H9 (cell line): Measurements from ENCODE around the gene CYB5R3. TPM values are rescaled to one million over a fixed set of nuclear protein-coding genes. Genes with fewer than 3 reads are reported as not detected.
"Not testable (repeated sequence)": the region's sequence is repeated elsewhere in the genome, so short reads cannot be mapped to it uniquely, and the experiment has no call there.

Experiments
- DNase-seq: peaks from one replicate; pipeline ENCODE4 v3.0.0-alpha.2; 2017
- H2AFZ ChIP-seq: one replicate; pipeline ENCODE4 v1.6.1; 2013; ENCODE audit warnings: mild to moderate bottlenecking, low read length, control low read depth, moderate library complexity
- H2AK5ac ChIP-seq: 2 replicates; pipeline ENCODE4 v1.6.1; 2013; ENCODE audit warnings: low read length, control low read depth, mixed read lengths; ENCODE audit not compliant: insufficient read length
- H2BK120ac ChIP-seq: one replicate; pipeline ENCODE4 v1.6.1; 2013; ENCODE audit warnings: low read depth, mild to moderate bottlenecking, low read length, control low read depth, inconsistent platforms; ENCODE audit not compliant: poor library complexity, severe bottlenecking
- H2BK12ac ChIP-seq: 2 replicates; pipeline ENCODE4 v1.6.1; 2013; ENCODE audit warnings: low read length, control low read depth, mixed read lengths, low read depth; ENCODE audit not compliant: insufficient read length
- H2BK15ac ChIP-seq: 2 replicates; pipeline ENCODE4 v1.6.1; 2013; ENCODE audit warnings: low read depth, low read length, control low read depth
- H2BK20ac ChIP-seq: one replicate; pipeline ENCODE4 v1.6.1; 2013; ENCODE audit warnings: low read depth, mild to moderate bottlenecking, low read length, control low read depth, inconsistent platforms; ENCODE audit not compliant: poor library complexity, severe bottlenecking
- H2BK5ac ChIP-seq: 2 replicates; pipeline ENCODE4 v1.6.1; 2013; ENCODE audit warnings: low read length, control low read depth, mixed read lengths; ENCODE audit not compliant: insufficient read length
- H3K14ac ChIP-seq: 2 replicates; pipeline ENCODE4 v1.6.1; 2013; ENCODE audit warnings: low read length, control low read depth; ENCODE audit not compliant: insufficient read depth
- H3K18ac ChIP-seq: 2 replicates; pipeline ENCODE4 v1.6.1; 2013; ENCODE audit warnings: low read depth, mild to moderate bottlenecking, mixed read lengths, low read length, control low read depth; ENCODE audit not compliant: insufficient read length
- H3K23ac ChIP-seq: 2 replicates; pipeline ENCODE4 v1.6.1; 2013; ENCODE audit warnings: low read length, control low read depth, mixed read lengths, low read depth; ENCODE audit not compliant: insufficient read length
- H3K23me2 ChIP-seq: 2 replicates; pipeline ENCODE4 v1.6.1; 2013; ENCODE audit warnings: low read depth, mild to moderate bottlenecking, mixed read lengths, low read length, control low read depth; ENCODE audit not compliant: insufficient read length, poor library complexity, severe bottlenecking
- H3K27ac ChIP-seq: 2 replicates; pipeline ENCODE4 v1.5.1; 2013; ENCODE audit warnings: low read length, control low read depth, mixed read lengths, low read depth; ENCODE audit not compliant: insufficient read length
- H3K27me3 ChIP-seq: 2 replicates; pipeline ENCODE4 v1.6.1; 2013; ENCODE audit warnings: low read length, control low read depth, inconsistent platforms; ENCODE audit not compliant: insufficient read depth
- H3K4ac ChIP-seq: 2 replicates; pipeline ENCODE4 v1.6.1; 2013; ENCODE audit warnings: low read depth, mild to moderate bottlenecking, control low read depth, inconsistent platforms, low read length, moderate library complexity
- H3K4me1 ChIP-seq: 2 replicates; pipeline ENCODE4 v1.6.1; 2013; ENCODE audit warnings: low read length, control low read depth, inconsistent platforms; ENCODE audit not compliant: insufficient read depth
- H3K4me2 ChIP-seq: 2 replicates; pipeline ENCODE4 v1.6.1; 2013; ENCODE audit warnings: low read length, control low read depth, mixed read lengths; ENCODE audit not compliant: insufficient read length, insufficient read depth
- H3K56ac ChIP-seq: 2 replicates; pipeline ENCODE4 v1.6.1; 2013; ENCODE audit warnings: low read depth, mild to moderate bottlenecking, mixed read lengths, low read length, control low read depth; ENCODE audit not compliant: insufficient read length
- H3K79me1 ChIP-seq: 2 replicates; pipeline ENCODE4 v1.6.1; 2013; ENCODE audit warnings: low read depth, mild to moderate bottlenecking, moderate library complexity, low read length, control low read depth, inconsistent platforms; ENCODE audit not compliant: insufficient read depth, poor library complexity, severe bottlenecking
- H3K79me2 ChIP-seq: 2 replicates; pipeline ENCODE4 v1.6.1; 2013; ENCODE audit warnings: low read length, control low read depth, inconsistent platforms; ENCODE audit not compliant: insufficient read depth
- H3K9ac ChIP-seq: 2 replicates; pipeline ENCODE4 v1.6.1; 2013; ENCODE audit warnings: low read length, control low read depth, mixed read lengths; ENCODE audit not compliant: insufficient read length; ENCODE audit errors: extremely low read depth
- H3K9me3 ChIP-seq: one replicate; pipeline ENCODE4 v1.6.1; 2013; ENCODE audit warnings: low read depth, low read length, inconsistent platforms; ENCODE audit not compliant: control insufficient read depth
- H3T11ph ChIP-seq: one replicate; pipeline ENCODE4 v1.6.1; 2013; ENCODE audit warnings: mild to moderate bottlenecking, low read length, control low read depth, inconsistent platforms
- H4K20me1 ChIP-seq: one replicate; pipeline ENCODE4 v1.6.1; 2013; ENCODE audit not compliant: control insufficient read depth, insufficient read length, insufficient read depth
- H4K5ac ChIP-seq: 2 replicates; pipeline ENCODE4 v1.6.1; 2013; ENCODE audit warnings: low read depth, mild to moderate bottlenecking, mixed read lengths, low read length, control low read depth; ENCODE audit not compliant: insufficient read length
- H4K8ac ChIP-seq: replicated peaks from 2 replicates; pipeline ENCODE4 v1.6.1; 2013; ENCODE audit warnings: low read length, control low read depth, mixed read lengths, low read depth; ENCODE audit not compliant: insufficient read length
- H4K91ac ChIP-seq: 2 replicates; pipeline ENCODE4 v1.6.1; 2013; ENCODE audit warnings: low read depth, mild to moderate bottlenecking, moderate library complexity, mixed read lengths, low read length, control low read depth; ENCODE audit not compliant: insufficient read length
- H3K27ac Mint-ChIP-seq, 3 experiments: 2 replicates in 2 of 3; 3 replicates in 1 of 3; pipeline ENCODE4 v1.8.0; 2020 to 2021; ENCODE audit warnings: mixed read lengths in 3 of 3, mild to moderate bottlenecking in 1 of 3, moderate library complexity in 1 of 3
- H3K27me3 Mint-ChIP-seq: 2 replicates; pipeline ENCODE4 v1.8.0; 2021; ENCODE audit warnings: low read depth, mild to moderate bottlenecking, moderate library complexity, mixed read lengths
- H3K36me3 Mint-ChIP-seq, 3 experiments: 2 replicates in 2 of 3; 3 replicates in 1 of 3; pipeline ENCODE4 v1.8.0; 2020 to 2021; ENCODE audit warnings: low read depth in 3 of 3, mixed read lengths in 3 of 3; ENCODE audit not compliant: insufficient read depth in 1 of 3
- H3K4me1 Mint-ChIP-seq, 2 experiments: 2 replicates each; pipeline ENCODE4 v1.8.0; 2020; ENCODE audit warnings: mixed read lengths in 2 of 2
- H3K4me3 Mint-ChIP-seq, 2 experiments: 2 replicates in 1 of 2; 3 replicates in 1 of 2; pipeline ENCODE4 v1.8.0; 2020 to 2021; ENCODE audit warnings: mild to moderate bottlenecking in 2 of 2, mixed read lengths in 2 of 2, moderate library complexity in 1 of 2
- H3K9me3 Mint-ChIP-seq, 2 experiments: 2 replicates in 1 of 2; 3 replicates in 1 of 2; pipeline ENCODE4 v1.8.0; 2020; ENCODE audit warnings: mild to moderate bottlenecking in 2 of 2, mixed read lengths in 2 of 2, moderate library complexity in 1 of 2
- WGBS: extraction: QIAGEN DNeasy Blood & Tissue Kit; methylation state at CpG from one replicate; pipeline ENCODE4 v1.1.7; 2013; ENCODE audit warnings: missing lambda C conversion rate, low lambda C conversion rate, mixed read lengths; ENCODE audit not compliant: insufficient read length; ENCODE audit errors: extremely low coverage; 5-methylcytosine and 5-hydroxymethylcytosine counted together
- total RNA-seq: library from RNA; stranded (reverse); gene quantifications from 2 replicates; pipeline ENCODE4 v1.2.1, GENCODE V29; 2021

The CYB5R3 gene
- total RNA-seq, 1 experiment from 2014 or later: 97.4 TPM

DNA sequence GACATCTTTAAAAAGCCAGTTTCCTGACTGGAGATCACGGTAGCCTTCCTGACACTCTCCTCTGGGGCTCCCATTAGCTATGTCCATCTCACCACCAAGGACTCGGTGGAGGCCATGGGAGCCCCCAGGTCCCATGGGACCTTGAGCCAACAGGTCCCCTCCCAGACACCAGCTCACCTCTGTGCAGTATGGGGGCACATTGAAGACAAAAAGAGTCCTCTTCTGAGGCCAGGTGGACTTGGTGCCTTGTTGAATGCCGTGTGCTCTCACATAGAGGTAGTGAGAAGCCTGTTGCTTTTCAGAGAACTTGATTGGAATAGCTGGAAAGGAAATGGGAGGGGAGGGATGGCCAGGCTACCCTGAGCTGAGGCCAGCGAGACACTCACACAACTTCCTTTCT lies 69.2 kb downstream of the CYB5R3 start:
- not testable (repeated sequence) for H3K27me3 ChIP-seq, H2BK5ac ChIP-seq, H3K79me1 ChIP-seq, H3K18ac ChIP-seq, H4K5ac ChIP-seq, H3K9me3 Mint-ChIP-seq, H3K4me2 ChIP-seq, H3K4ac ChIP-seq, H4K20me1 ChIP-seq, H3K23me2 ChIP-seq, H2AK5ac ChIP-seq, H3K23ac ChIP-seq, H3K79me2 ChIP-seq, H3K27ac ChIP-seq, H3K9ac ChIP-seq, H2BK120ac ChIP-seq, H4K8ac ChIP-seq, H3K27ac Mint-ChIP-seq, H2BK20ac ChIP-seq, DNase-seq, H3K4me1 ChIP-seq, H2AFZ ChIP-seq, H4K91ac ChIP-seq, H3K27me3 Mint-ChIP-seq, H2BK15ac ChIP-seq, H3K9me3 ChIP-seq, H3T11ph ChIP-seq, H3K14ac ChIP-seq, H2BK12ac ChIP-seq, H3K56ac ChIP-seq
- H3K4me3 Mint-ChIP-seq: peak overlapping the region; percentile 42 to 62
- no CpG with 5 or more reads among the region's 4 CpGs for WGBS
- H3K36me3 Mint-ChIP-seq: peaks cover 27 to 59% (median 37%) of the 10 kb centered on the region in 3 experiments; a peak in 6 of 7 replicates
- peaks cover 8 to 11% of the 10 kb centered on the region in 2 experiments for H3K4me1 Mint-ChIP-seq
